Peyer's patch (tissue), 4 donors: Measurements from ENCODE around the gene ATP6V1F.

Source experiments
- CTCF ChIP-seq, 6 experiments: fragments of 450-650 bp in 4 of 6; fragments of 200-600 bp in 2 of 6; sonication (generic) in 1 of 6; IDR thresholded peaks; one replicate each; pipeline ENCODE4 v1.5.1; 2017 to 2019; ENCODE audit warnings: antibody characterized with exemption in 6 of 6, mild to moderate bottlenecking in 3 of 6, moderate library complexity in 1 of 6
- POLR2A ChIP-seq, 2 donors: fragments of 450-650 bp; IDR thresholded peaks; one replicate each; pipeline ENCODE4 v1.5.1; 2017; ENCODE audit warnings: antibody characterized with exemption in 2 of 2, mild to moderate bottlenecking in 2 of 2, moderate library complexity in 2 of 2

GRCh38 chr7:128882134-128882533 is 19.5 kb downstream of the ATP6V1F start:
- no peak for TF ChIP-seq POLR2A (IDR thresholded peaks at IDR 0.05)
- no peak for TF ChIP-seq CTCF (IDR thresholded peaks at IDR 0.05)
